Fibroblast of lung (primary cell): ENCODE results near the gene BCL3.

Experiments used
- CTCF ChIP-seq, 2 donors: IDR thresholded peaks in 1 of 2; conservative IDR thresholded peaks in 1 of 2; 1 replicate in 1 of 2; 2 replicates in 1 of 2; pipeline ENCODE4 v1.5.1; 2011 to 2012; ENCODE audit warnings: low read length in 2 of 2, control low read depth in 1 of 2, inconsistent platforms in 1 of 2, low read depth in 1 of 2, mild to moderate bottlenecking in 1 of 2
- EZH2 ChIP-seq: IDR thresholded peaks from 2 replicates; pipeline ENCODE4 v1.5.1; 2012; ENCODE audit warnings: low read length, control low read depth, mild to moderate bottlenecking; ENCODE audit errors: missing control alignments

- TF ChIP-seq CTCF (conservative IDR thresholded peaks at IDR 0.05 in 1 of 2, IDR thresholded peaks at IDR 0.05 in 1 of 2; ENCODE audit: low read depth in 1 of 2, low read length in 2 of 2), result no peak
- no peak for TF ChIP-seq EZH2
Measured at GRCh38 chr19:44775676-44776240, 27.2 kb downstream of the BCL3 start.
